ENCODE results near the gene CRTAC1. TPM values are rescaled to one million over a fixed set of nuclear protein-coding genes. Genes with fewer than 3 reads are reported as not detected.

Gene CRTAC1
- total RNA-seq, 1 experiment from 2014 or later: 0.20 TPM

DNA sequence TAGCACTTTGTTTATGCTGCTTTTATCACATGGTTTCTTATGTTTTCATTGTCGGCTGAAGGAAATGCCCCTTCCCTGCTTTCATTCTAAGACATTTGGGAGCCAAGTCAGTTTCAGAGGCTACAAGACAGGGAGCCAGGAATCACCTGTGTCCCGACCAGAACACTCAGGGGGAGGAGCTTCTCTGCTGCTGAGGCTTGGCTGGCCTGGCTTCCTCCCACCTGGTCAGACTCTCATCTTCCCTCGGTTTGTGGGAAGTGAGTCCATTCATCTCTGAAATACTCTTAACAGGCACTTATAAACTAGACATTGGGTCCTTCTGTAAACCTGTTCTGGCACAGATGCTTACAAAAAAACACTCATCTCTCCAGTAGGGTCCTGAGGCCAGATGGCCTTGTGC, 200.4 kb downstream of the CRTAC1 start:
- no peak overlapping the region for H3K9ac ChIP-seq (ENCODE audit: low read length)
- ChIA-PET RAD21 (ENCODE audit: low non-redundant PET in 1 of 2, low total read pairs in 2 of 2, uncharacterized antibody in 2 of 2, unreplicated experiment in 2 of 2) (no interaction called here), POLR2A (interaction anchor here (0.6 kb wide), 1 partner anchor 9 kb away, joined by 5 read pairs; no protein-coding TSS in a partner anchor), CTCF (interaction anchor here (1.2 kb wide), 1 partner anchor 20 kb away, joined by 3 read pairs; the partner anchor contains the start of gene GOLGA7B)
- H3K9me2 ChIP-seq (ENCODE audit: insufficient read depth): no peaks in the 10 kb centered on the region
- intact Hi-C loops (cut with micrococcal nuclease): no loop called here
- H3K4me2 ChIP-seq (ENCODE audit: low read length): no peak overlapping the region
- ATAC-seq: no peak
- H3K4me3 ChIP-seq (replicated peaks in 1 of 2; ENCODE audit: low read depth in 1 of 2, low read length in 2 of 2): no peak overlapping the region
- BruUV-seq (replicated peaks): no TSS peak
- H3K27ac ChIP-seq (ENCODE audit: low read depth, low read length): no peak overlapping the region
- H3K9me3 ChIP-seq (ENCODE audit: control insufficient read depth in 1 of 2, insufficient read depth in 1 of 2, low read depth in 1 of 2, low read length in 2 of 2): no peaks in the 10 kb centered on the region
- H3K27me3 ChIP-seq (ENCODE audit: insufficient read depth, low read length): no peaks in the 10 kb centered on the region
- no peak overlapping the region for H2AFZ ChIP-seq (ENCODE audit: low read depth, low read length, poor library complexity, severe bottlenecking)
- peaks cover 0 to 1% of the 10 kb centered on the region in 2 experiments; a peak in 1 of 4 replicates for H3K4me1 ChIP-seq (ENCODE audit: control insufficient read depth in 1 of 2, insufficient read depth in 2 of 2, low read length in 2 of 2)
- H4K20me1 ChIP-seq (ENCODE audit: insufficient read depth): no peaks in the 10 kb centered on the region
- H3K79me2 ChIP-seq (ENCODE audit: insufficient read depth, low read length): no peaks in the 10 kb centered on the region
- TF ChIP-seq SRF (IDR thresholded peaks at IDR 0.05; ENCODE audit: low read depth): no peak
- no peak for DNase-seq (ENCODE audit: low read depth, low spot score)
- H3K36me3 ChIP-seq (ENCODE audit: control insufficient read depth in 1 of 2, insufficient read depth in 2 of 2, low read length in 2 of 2): no peaks in the 10 kb centered on the region

DNA sequence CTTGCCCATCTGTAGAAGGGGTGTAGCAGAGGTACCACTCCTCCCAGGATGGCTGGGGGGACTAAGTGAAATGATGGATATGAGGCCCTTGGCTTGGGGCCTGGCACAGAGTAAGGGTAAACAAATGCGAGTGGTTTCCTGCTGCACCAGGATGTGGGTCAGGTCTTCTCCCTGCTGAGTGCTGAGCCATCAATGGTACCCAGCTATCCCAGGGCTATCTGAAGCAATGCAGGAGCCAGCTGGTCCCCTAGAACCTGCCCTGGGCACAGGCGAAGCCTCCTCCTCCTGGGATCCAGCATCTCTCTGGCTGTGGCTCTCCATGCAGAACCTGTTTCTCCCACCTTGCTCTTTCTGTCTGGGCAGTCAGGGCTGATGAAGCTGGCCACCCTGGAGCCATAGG, 201.7 kb downstream of the CRTAC1 start:
- ChIA-PET CTCF (no interaction called here), POLR2A (no interaction called here), RAD21 (ENCODE audit: low non-redundant PET in 1 of 2, low total read pairs in 2 of 2, uncharacterized antibody in 2 of 2, unreplicated experiment in 2 of 2) (no interaction called here)
- Histone ChIP-seq H3K4me1 (ENCODE audit: control insufficient read depth in 1 of 2, insufficient read depth in 2 of 2, low read length in 2 of 2) (no peaks in the 10 kb centered on the region), H3K4me2 (ENCODE audit: low read length) (no peak overlapping the region), H3K9me3 (ENCODE audit: control insufficient read depth in 1 of 2, insufficient read depth in 1 of 2, low read depth in 1 of 2, low read length in 2 of 2) (no peaks in the 10 kb centered on the region), H3K27ac (ENCODE audit: low read depth, low read length) (no peak overlapping the region), H3K79me2 (ENCODE audit: insufficient read depth, low read length) (no peaks in the 10 kb centered on the region), H3K9me2 (ENCODE audit: insufficient read depth) (no peaks in the 10 kb centered on the region), H3K27me3 (ENCODE audit: insufficient read depth, low read length) (no peaks in the 10 kb centered on the region), H3K36me3 (ENCODE audit: control insufficient read depth in 1 of 2, insufficient read depth in 2 of 2, low read length in 2 of 2) (no peaks in the 10 kb centered on the region), H3K4me3 (replicated peaks in 1 of 2; ENCODE audit: low read depth in 1 of 2, low read length in 2 of 2) (no peak overlapping the region), H2AFZ (ENCODE audit: low read depth, low read length, poor library complexity, severe bottlenecking) (no peak overlapping the region), H3K9ac (ENCODE audit: low read length) (no peak overlapping the region), H4K20me1 (ENCODE audit: insufficient read depth) (no peaks in the 10 kb centered on the region)
- DNase-seq (ENCODE audit: low read depth, low spot score) (no peak), ATAC-seq (no peak)
- BruUV-seq (replicated peaks): no TSS peak
- intact Hi-C loops (cut with micrococcal nuclease): no loop called here
- TF ChIP-seq, protein P1, sequence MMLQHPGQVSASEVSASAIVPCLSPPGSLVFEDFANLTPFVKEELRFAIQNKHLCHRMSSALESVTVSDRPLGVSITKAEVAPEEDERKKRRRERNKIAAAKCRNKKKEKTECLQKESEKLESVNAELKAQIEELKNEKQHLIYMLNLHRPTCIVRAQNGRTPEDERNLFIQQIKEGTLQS (IDR thresholded peaks at IDR 0.05): no peak
- no peak for TF ChIP-seq ZNF274 (IDR thresholded peaks at IDR 0.05; ENCODE audit: low read depth, low read length)
- no peak for TF ChIP-seq SP1 (IDR thresholded peaks at IDR 0.05; ENCODE audit: low read depth)
- TF ChIP-seq ELF1 (IDR thresholded peaks at IDR 0.05; ENCODE audit: borderline replicate concordance, low read depth): no peak
- TF ChIP-seq CEBPB (IDR thresholded peaks at IDR 0.05; ENCODE audit: low read depth): no peak
- TF ChIP-seq EGR1 (IDR thresholded peaks at IDR 0.05; ENCODE audit: low read depth): no peak
- TF ChIP-seq, protein P2, sequence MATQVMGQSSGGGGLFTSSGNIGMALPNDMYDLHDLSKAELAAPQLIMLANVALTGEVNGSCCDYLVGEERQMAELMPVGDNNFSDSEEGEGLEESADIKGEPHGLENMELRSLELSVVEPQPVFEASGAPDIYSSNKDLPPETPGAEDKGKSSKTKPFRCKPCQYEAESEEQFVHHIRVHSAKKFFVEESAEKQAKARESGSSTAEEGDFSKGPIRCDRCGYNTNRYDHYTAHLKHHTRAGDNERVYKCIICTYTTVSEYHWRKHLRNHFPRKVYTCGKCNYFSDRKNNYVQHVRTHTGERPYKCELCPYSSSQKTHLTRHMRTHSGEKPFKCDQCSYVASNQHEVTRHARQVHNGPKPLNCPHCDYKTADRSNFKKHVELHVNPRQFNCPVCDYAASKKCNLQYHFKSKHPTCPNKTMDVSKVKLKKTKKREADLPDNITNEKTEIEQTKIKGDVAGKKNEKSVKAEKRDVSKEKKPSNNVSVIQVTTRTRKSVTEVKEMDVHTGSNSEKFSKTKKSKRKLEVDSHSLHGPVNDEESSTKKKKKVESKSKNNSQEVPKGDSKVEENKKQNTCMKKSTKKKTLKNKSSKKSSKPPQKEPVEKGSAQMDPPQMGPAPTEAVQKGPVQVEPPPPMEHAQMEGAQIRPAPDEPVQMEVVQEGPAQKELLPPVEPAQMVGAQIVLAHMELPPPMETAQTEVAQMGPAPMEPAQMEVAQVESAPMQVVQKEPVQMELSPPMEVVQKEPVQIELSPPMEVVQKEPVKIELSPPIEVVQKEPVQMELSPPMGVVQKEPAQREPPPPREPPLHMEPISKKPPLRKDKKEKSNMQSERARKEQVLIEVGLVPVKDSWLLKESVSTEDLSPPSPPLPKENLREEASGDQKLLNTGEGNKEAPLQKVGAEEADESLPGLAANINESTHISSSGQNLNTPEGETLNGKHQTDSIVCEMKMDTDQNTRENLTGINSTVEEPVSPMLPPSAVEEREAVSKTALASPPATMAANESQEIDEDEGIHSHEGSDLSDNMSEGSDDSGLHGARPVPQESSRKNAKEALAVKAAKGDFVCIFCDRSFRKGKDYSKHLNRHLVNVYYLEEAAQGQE (IDR thresholded peaks at IDR 0.05; ENCODE audit: low read depth): no peak
- TF ChIP-seq EZH2 (IDR thresholded peaks at IDR 0.05): no peak
- TF ChIP-seq, protein P3, sequence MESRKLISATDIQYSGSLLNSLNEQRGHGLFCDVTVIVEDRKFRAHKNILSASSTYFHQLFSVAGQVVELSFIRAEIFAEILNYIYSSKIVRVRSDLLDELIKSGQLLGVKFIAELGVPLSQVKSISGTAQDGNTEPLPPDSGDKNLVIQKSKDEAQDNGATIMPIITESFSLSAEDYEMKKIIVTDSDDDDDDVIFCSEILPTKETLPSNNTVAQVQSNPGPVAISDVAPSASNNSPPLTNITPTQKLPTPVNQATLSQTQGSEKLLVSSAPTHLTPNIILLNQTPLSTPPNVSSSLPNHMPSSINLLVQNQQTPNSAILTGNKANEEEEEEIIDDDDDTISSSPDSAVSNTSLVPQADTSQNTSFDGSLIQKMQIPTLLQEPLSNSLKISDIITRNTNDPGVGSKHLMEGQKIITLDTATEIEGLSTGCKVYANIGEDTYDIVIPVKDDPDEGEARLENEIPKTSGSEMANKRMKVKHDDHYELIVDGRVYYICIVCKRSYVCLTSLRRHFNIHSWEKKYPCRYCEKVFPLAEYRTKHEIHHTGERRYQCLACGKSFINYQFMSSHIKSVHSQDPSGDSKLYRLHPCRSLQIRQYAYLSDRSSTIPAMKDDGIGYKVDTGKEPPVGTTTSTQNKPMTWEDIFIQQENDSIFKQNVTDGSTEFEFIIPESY (IDR thresholded peaks at IDR 0.05; ENCODE audit: extremely low read depth, insufficient replicate concordance, low read length): no peak
- no peak for TF ChIP-seq SRF (IDR thresholded peaks at IDR 0.05; ENCODE audit: low read depth)
- TF ChIP-seq CBX3 (IDR thresholded peaks at IDR 0.05; ENCODE audit: low read depth): no peak
- no peak for TF ChIP-seq TCF7L2 (IDR thresholded peaks at IDR 0.05; ENCODE audit: borderline replicate concordance, extremely low read depth, insufficient read depth, insufficient read length)
- no peak for TF ChIP-seq SIN3A (IDR thresholded peaks at IDR 0.05; ENCODE audit: low read depth)
- TF ChIP-seq FOSL1 (IDR thresholded peaks at IDR 0.05; ENCODE audit: low read depth): no peak
- no peak for TF ChIP-seq POLR2AphosphoS5 (IDR thresholded peaks at IDR 0.05; ENCODE audit: low read depth, low read length)

All from HCT116 (cell line).